Breast epithelium (tissue), 3 donors: Measurements from ENCODE around the gene ASB7.

ENCODE experiments used
- POLR2A ChIP-seq: fragments of 450-650 bp; IDR thresholded peaks from one replicate; pipeline ENCODE4 v1.6.1; 2016; ENCODE audit warnings: antibody characterized with exemption, mild to moderate bottlenecking, moderate library complexity
- POLR2AphosphoS5 ChIP-seq, 3 donors: sonication (generic); formaldehyde crosslinking; IDR thresholded peaks; one replicate each; pipeline ENCODE4 v1.6.1; 2017; ENCODE audit warnings: antibody characterized with exemption in 3 of 3
- TF ChIP-seq, protein P1 (sequence below), 3 donors: fragments of 450-650 bp; IDR thresholded peaks; one replicate each; pipeline ENCODE4 v1.5.1; 2016 to 2017; ENCODE audit warnings: antibody characterized with exemption in 3 of 3, mild to moderate bottlenecking in 3 of 3, moderate library complexity in 3 of 3

DNA sequence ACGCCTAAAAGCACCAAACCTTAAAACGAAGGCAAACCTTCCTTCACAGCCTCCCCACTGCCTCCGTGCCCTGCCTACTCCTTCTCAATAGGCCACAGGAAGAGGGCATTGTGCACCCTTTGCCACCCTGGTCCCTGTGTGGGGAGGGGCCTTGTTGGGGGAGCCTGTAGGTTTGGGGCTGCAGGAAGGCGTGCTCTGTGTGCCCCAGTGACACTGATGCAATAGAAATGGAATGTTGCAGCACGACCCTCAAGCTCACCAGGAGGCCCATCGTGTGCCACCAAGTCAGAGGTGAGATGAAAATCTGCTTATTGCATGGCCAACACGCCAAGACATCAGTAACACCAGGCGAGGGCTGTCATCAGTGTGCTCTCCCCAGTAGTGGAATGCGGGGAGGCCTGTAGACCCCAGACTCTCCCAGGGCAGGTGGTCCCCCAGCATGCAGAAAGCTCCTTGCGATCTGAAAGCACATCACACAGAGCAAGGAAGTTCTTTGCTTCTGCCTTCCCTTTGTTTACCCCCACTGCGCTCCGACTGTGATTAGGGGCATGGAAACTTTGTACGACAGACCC, 86.2 kb downstream of the ASB7 start:
- TF ChIP-seq POLR2AphosphoS5 (IDR thresholded peaks at IDR 0.05): no peak
- TF ChIP-seq, protein P1, sequence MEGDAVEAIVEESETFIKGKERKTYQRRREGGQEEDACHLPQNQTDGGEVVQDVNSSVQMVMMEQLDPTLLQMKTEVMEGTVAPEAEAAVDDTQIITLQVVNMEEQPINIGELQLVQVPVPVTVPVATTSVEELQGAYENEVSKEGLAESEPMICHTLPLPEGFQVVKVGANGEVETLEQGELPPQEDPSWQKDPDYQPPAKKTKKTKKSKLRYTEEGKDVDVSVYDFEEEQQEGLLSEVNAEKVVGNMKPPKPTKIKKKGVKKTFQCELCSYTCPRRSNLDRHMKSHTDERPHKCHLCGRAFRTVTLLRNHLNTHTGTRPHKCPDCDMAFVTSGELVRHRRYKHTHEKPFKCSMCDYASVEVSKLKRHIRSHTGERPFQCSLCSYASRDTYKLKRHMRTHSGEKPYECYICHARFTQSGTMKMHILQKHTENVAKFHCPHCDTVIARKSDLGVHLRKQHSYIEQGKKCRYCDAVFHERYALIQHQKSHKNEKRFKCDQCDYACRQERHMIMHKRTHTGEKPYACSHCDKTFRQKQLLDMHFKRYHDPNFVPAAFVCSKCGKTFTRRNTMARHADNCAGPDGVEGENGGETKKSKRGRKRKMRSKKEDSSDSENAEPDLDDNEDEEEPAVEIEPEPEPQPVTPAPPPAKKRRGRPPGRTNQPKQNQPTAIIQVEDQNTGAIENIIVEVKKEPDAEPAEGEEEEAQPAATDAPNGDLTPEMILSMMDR (IDR thresholded peaks at IDR 0.05): no peak
- no peak for TF ChIP-seq POLR2A
